Smooth muscle cell (in vitro differentiated cells): ENCODE data around the gene TGM5. TPM values are rescaled to one million over a fixed set of nuclear protein-coding genes. Genes with fewer than 3 reads are reported as not detected.

Experiments
- DNase-seq: peaks from one replicate; lab custom pipeline; 2025; ENCODE audit not compliant: unreplicated experiment; lab: John Stamatoyannopoulos, UW
- H2AFZ ChIP-seq: fragments of 200-600 bp; sonication (generic); 2 replicates; pipeline ENCODE4 v1.6.0; 2016; ENCODE audit warnings: antibody characterized with exemption, low read depth, mild to moderate bottlenecking
- H3F3A ChIP-seq: fragments of 200-600 bp; sonication (generic); 2 replicates; pipeline ENCODE4 v1.6.0; 2017; ENCODE audit warnings: antibody characterized with exemption, low read depth
- H3K27ac ChIP-seq: fragments of 200-600 bp; sonication (generic); 2 replicates; pipeline ENCODE4 v1.5.1; 2016; ENCODE audit warnings: low read depth, mild to moderate bottlenecking
- H3K27me3 ChIP-seq: fragments of 200-600 bp; sonication (generic); 2 replicates; pipeline ENCODE4 v1.6.1; 2016; ENCODE audit warnings: low read depth, mild to moderate bottlenecking
- H3K36me3 ChIP-seq: fragments of 200-600 bp; sonication (generic); 2 replicates; pipeline ENCODE4 v1.5.1; 2016; ENCODE audit warnings: low read depth
- H3K4me1 ChIP-seq: fragments of 200-600 bp; sonication (generic); 2 replicates; pipeline ENCODE4 v1.5.1; 2016; ENCODE audit warnings: low read depth
- H3K4me2 ChIP-seq: fragments of 200-600 bp; sonication (generic); 2 replicates; pipeline ENCODE4 v1.6.0; 2016; ENCODE audit warnings: mild to moderate bottlenecking
- H3K4me3 ChIP-seq: fragments of 200-600 bp; sonication (generic); 2 replicates; pipeline ENCODE4 v1.5.1; 2016; ENCODE audit warnings: mild to moderate bottlenecking
- H3K79me2 ChIP-seq: fragments of 200-600 bp; sonication (generic); 2 replicates; pipeline ENCODE4 v1.6.0; 2016; ENCODE audit warnings: low read depth, mild to moderate bottlenecking
- H3K9ac ChIP-seq: fragments of 200-600 bp; sonication (generic); 2 replicates; pipeline ENCODE4 v1.6.0; 2016; ENCODE audit warnings: low read depth
- H3K9me3 ChIP-seq: fragments of 200-600 bp; sonication (generic); replicated peaks from 2 replicates; pipeline ENCODE4 v1.5.1; 2016; ENCODE audit warnings: low read depth
- H4K20me1 ChIP-seq: fragments of 200-600 bp; sonication (generic); 2 replicates; pipeline ENCODE4 v1.6.0; 2016; ENCODE audit warnings: low read depth
- CTCF ChIP-seq: fragments of 200-600 bp; sonication (generic); IDR thresholded peaks from 2 replicates; pipeline ENCODE4 v1.5.1; 2017; ENCODE audit warnings: borderline replicate concordance, mild to moderate bottlenecking, antibody characterized with exemption; ENCODE audit not compliant: insufficient read depth, poor library complexity, severe bottlenecking
- WGBS: methylation state at CpG from one replicate; pipeline ENCODE4 v1.1.7; 2016; ENCODE audit warnings: low lambda C conversion rate; 5-methylcytosine and 5-hydroxymethylcytosine counted together
- polyA plus RNA-seq: library from polyadenylated mRNA; unstranded; fragments of >200 nt; fragmentation: Nextera tagmentation; extraction: Ambion mirVana; gene quantifications from 2 replicates; pipeline ENCODE4 v1.2.1, GENCODE V29; 2016
- total RNA-seq: library from RNA; depleted of rRNA; stranded (reverse); fragments of >200 nt; gene quantifications from 2 replicates; pipeline ENCODE4 v1.2.3, GENCODE V29; 2014

Gene TGM5
- total and polyA plus RNA-seq, 2 experiments from 2014 or later = 0.08 to 2.5 TPM

GRCh38 chr15:43214169-43214568 is 52.6 kb downstream of the TGM5 start:
- 79% methylated on average over 8 of the region's 8 CpGs for WGBS
- H3K27me3 ChIP-seq = peaks cover 14% of the 10 kb centered on the region
- TF ChIP-seq CTCF = no peak

GRCh38 chr15:43213466-43213865 is 53.3 kb downstream of the TGM5 start:
- no peaks in the 10 kb centered on the region for H3K79me2 ChIP-seq
- no peak overlapping the region for H3K4me3 ChIP-seq
- no peaks in the 10 kb centered on the region for H4K20me1 ChIP-seq
- H3K4me2 ChIP-seq = no peak overlapping the region
- H3K9ac ChIP-seq = no peak overlapping the region
- H3K9me3 ChIP-seq = no peaks in the 10 kb centered on the region
- TF ChIP-seq CTCF = no peak
- peaks cover 20% of the 10 kb centered on the region for H3K27me3 ChIP-seq
- H3F3A ChIP-seq = no peaks in the 10 kb centered on the region
- WGBS = 88% methylated on average over 5 of the region's 5 CpGs
- no peak for DNase-seq
- no peak overlapping the region for H2AFZ ChIP-seq
- H3K4me1 ChIP-seq = no peaks in the 10 kb centered on the region
- no peaks in the 10 kb centered on the region for H3K36me3 ChIP-seq
- H3K27ac ChIP-seq = no peak overlapping the region

More at GRCh38 chr15:43214169-43214568, 52.6 kb downstream of the TGM5 start:
- H3K9me3 ChIP-seq = no peaks in the 10 kb centered on the region
- no peak overlapping the region for H3K27ac ChIP-seq
- no peak for DNase-seq
- H3K79me2 ChIP-seq = no peaks in the 10 kb centered on the region
- H2AFZ ChIP-seq = no peak overlapping the region
- no peaks in the 10 kb centered on the region for H4K20me1 ChIP-seq
- H3K4me3 ChIP-seq = no peak overlapping the region
- no peak overlapping the region for H3K4me2 ChIP-seq
- no peak overlapping the region for H3K9ac ChIP-seq
- no peaks in the 10 kb centered on the region for H3F3A ChIP-seq
- peaks cover 4% of the 10 kb centered on the region for H3K4me1 ChIP-seq
- no peaks in the 10 kb centered on the region for H3K36me3 ChIP-seq

GRCh38 chr15:43212951-43213350 is 53.8 kb downstream of the TGM5 start:
- H4K20me1 ChIP-seq = no peaks in the 10 kb centered on the region
- peaks cover 25% of the 10 kb centered on the region for H3K27me3 ChIP-seq
- no peak overlapping the region for H3K27ac ChIP-seq
- no peaks in the 10 kb centered on the region for H3K9me3 ChIP-seq
- no peaks in the 10 kb centered on the region for H3F3A ChIP-seq
- H2AFZ ChIP-seq = no peak overlapping the region
- H3K9ac ChIP-seq = no peak overlapping the region
- TF ChIP-seq CTCF = no peak
- H3K4me2 ChIP-seq = no peak overlapping the region
- no peaks in the 10 kb centered on the region for H3K79me2 ChIP-seq
- no peaks in the 10 kb centered on the region for H3K4me1 ChIP-seq
- no peak overlapping the region for H3K4me3 ChIP-seq
- no peak for DNase-seq
- no peaks in the 10 kb centered on the region for H3K36me3 ChIP-seq

GRCh38 chr15:43212299-43212698 is 54.4 kb downstream of the TGM5 start:
- Histone ChIP-seq H2AFZ (no peak overlapping the region), H3K36me3 (no peaks in the 10 kb centered on the region), H3K79me2 (no peaks in the 10 kb centered on the region), H3K9me3 (no peaks in the 10 kb centered on the region), H4K20me1 (no peaks in the 10 kb centered on the region), H3K4me1 (no peaks in the 10 kb centered on the region), H3K4me3 (no peak overlapping the region), H3K9ac (no peak overlapping the region), H3K27me3 (peaks cover 30% of the 10 kb centered on the region), H3K4me2 (no peak overlapping the region), H3K27ac (no peak overlapping the region), H3F3A (no peaks in the 10 kb centered on the region)
- DNase-seq = no peak
- no peak for TF ChIP-seq CTCF
- 87% methylated on average over 8 of the region's 8 CpGs for WGBS
